Measurements from ENCODE around the gene GARIN5B.

The GARIN5B gene

GRCh38 chr19:55310498-55310897, 52.6 kb downstream of the GARIN5B start:
- DNase-seq (ENCODE audit: low read depth), result no peak
- H3K4me3 ChIP-seq (ENCODE audit: low read depth, low read length), result no peak overlapping the region
- TF ChIP-seq CTCF (IDR thresholded peaks at IDR 0.05; ENCODE audit: control insufficient read depth, extremely low read depth, insufficient read depth), result no peak

GRCh38 chr19:55309448-55309847, 53.6 kb downstream of the GARIN5B start:
- no peak for DNase-seq (ENCODE audit: low read depth)
- no peak overlapping the region for H3K4me3 ChIP-seq (ENCODE audit: low read depth, low read length)
- TF ChIP-seq CTCF (IDR thresholded peaks at IDR 0.05; ENCODE audit: control insufficient read depth, extremely low read depth, insufficient read depth), result no peak

GRCh38 chr19:55308281-55308680, 54.8 kb downstream of the GARIN5B start:
- no peak for TF ChIP-seq CTCF (IDR thresholded peaks at IDR 0.05; ENCODE audit: control insufficient read depth, extremely low read depth, insufficient read depth)
- no peak for DNase-seq (ENCODE audit: low read depth)
- no peak overlapping the region for H3K4me3 ChIP-seq (ENCODE audit: low read depth, low read length)

GRCh38 chr19:55306712-55307111, 56.3 kb downstream of the GARIN5B start:
- no peak overlapping the region for H3K4me3 ChIP-seq (ENCODE audit: low read depth, low read length)
- no peak for TF ChIP-seq CTCF (IDR thresholded peaks at IDR 0.05; ENCODE audit: control insufficient read depth, extremely low read depth, insufficient read depth)
- DNase-seq (ENCODE audit: low read depth), result no peak

- no peak for TF ChIP-seq CTCF (IDR thresholded peaks at IDR 0.05; ENCODE audit: control insufficient read depth, extremely low read depth, insufficient read depth)
- H3K4me3 ChIP-seq (ENCODE audit: low read depth, low read length), result no peak overlapping the region
- no peak for DNase-seq (ENCODE audit: low read depth)
These were observed 57.0 kb downstream of the GARIN5B start for GRCh38 chr19:55305983-55306562.

GRCh38 chr19:55305491-55305890, 57.6 kb downstream of the GARIN5B start:
- peak; percentile 10 for DNase-seq (ENCODE audit: low read depth)
- no peak for TF ChIP-seq CTCF (IDR thresholded peaks at IDR 0.05; ENCODE audit: control insufficient read depth, extremely low read depth, insufficient read depth)
- H3K4me3 ChIP-seq (ENCODE audit: low read depth, low read length), result no peak overlapping the region

- no peak overlapping the region for H3K4me3 ChIP-seq (ENCODE audit: low read depth, low read length)
- no peak for TF ChIP-seq CTCF (IDR thresholded peaks at IDR 0.05; ENCODE audit: control insufficient read depth, extremely low read depth, insufficient read depth)
- no peak for DNase-seq (ENCODE audit: low read depth)
These were observed 58.1 kb downstream of the GARIN5B start for GRCh38 chr19:55304980-55305379.

Data from LNCaP clone FGC (cell line).